Right lobe of liver (tissue), 6 donors: ENCODE measurements around the gene ERCC4. TPM values are rescaled to one million over a fixed set of nuclear protein-coding genes. Genes with fewer than 3 reads are reported as not detected.

Experiments used
- ATAC-seq, 4 donors: fragments of 200-7000 bp; cut with Tn5 transposase; one replicate each; pipeline ENCODE4 v1.9.1; 2020; ENCODE audit warnings: mild to moderate bottlenecking in 4 of 4, moderate library complexity in 4 of 4
- DNase-seq, 3 donors: peaks; one replicate each; pipeline ENCODE4 v3.0.0-alpha.2; 2020
- H3K27ac ChIP-seq, 3 donors: fragments of 200-600 bp; one replicate each; pipeline ENCODE4 v1.8.0; 2022
- H3K27me3 ChIP-seq, 2 donors: fragments of 200-600 bp; one replicate each; pipeline ENCODE4 v1.8.0; 2022
- H3K36me3 ChIP-seq, 4 donors: fragments of 200-600 bp; sonication (generic) in 1 of 4; one replicate each; pipeline versions ENCODE4 v1.5.1 to v1.8.0; 2017 to 2022; ENCODE audit warnings: control low read depth in 1 of 4
- H3K4me1 ChIP-seq, 4 donors: fragments of 200-600 bp; sonication (generic) in 1 of 4; one replicate each; pipeline versions ENCODE4 v1.5.1 to v1.8.0; 2017 to 2022; ENCODE audit warnings: control low read depth in 1 of 4
- H3K4me3 ChIP-seq, 3 donors: fragments of 200-600 bp; one replicate each; pipeline ENCODE4 v1.8.0; 2022
- H3K9me3 ChIP-seq, 4 donors: fragments of 200-600 bp; sonication (generic) in 1 of 4; one replicate each; pipeline versions ENCODE4 v1.5.1 to v1.8.0; 2017 to 2022; ENCODE audit warnings: control low read depth in 1 of 4
- CTCF ChIP-seq, 4 donors: fragments of 200-600 bp in 3 of 4; fragments of 450-650 bp in 1 of 4; IDR thresholded peaks; one replicate each; pipeline versions ENCODE4 v1.5.1 to v1.8.0; 2016 to 2022; ENCODE audit warnings: antibody characterized with exemption in 4 of 4, mild to moderate bottlenecking in 2 of 4
- POLR2A ChIP-seq: fragments of 450-650 bp; IDR thresholded peaks from one replicate; pipeline ENCODE4 v1.6.1; 2017; ENCODE audit warnings: antibody characterized with exemption, mild to moderate bottlenecking
- WGBS: methylation state at CpG from one replicate; pipeline ENCODE4 v1.1.6; 2018; ENCODE audit warnings: low coverage, low lambda C conversion rate; ENCODE audit not compliant: insufficient coverage; ENCODE audit errors: missing lambda C conversion rate; 5-methylcytosine and 5-hydroxymethylcytosine counted together
- intact Hi-C, 2 donors: fragments of 100-400 bp; cut with DNase I; formaldehyde crosslinking; loops; one replicate each; pipeline versions ENCODE4 v1.11.2 to v1.14.1; 2022
- total RNA-seq, 6 experiments: library from RNA; depleted of rRNA in 2 of 6; stranded (reverse); fragments of >200 nt in 2 of 6; fragmentation: NEBNext Ultra II Directional in 3 of 6; extraction: Animal tissue kit (Norgen Biotek cat#: 25700) in 3 of 6; gene quantifications; one replicate each; pipeline versions ENCODE4 v1.1.0 to v1.2.4, GENCODE V29; 2016 to 2023
- donor health status: DM: no; HTN: yes; CAD: no.
- donor health status: DM: no; HTN: no; CAD: no.
- donor health status: DM: no; HTN: no; CAD: no.
- donor health status: DM: no; HTN: yes; CAD: no.
- donor health status: DM: no; HTN: yes; CAD: no.

The ERCC4 gene
- total RNA-seq, 6 experiments from 2014 or later: 3.4 to 7.3 (median 5.7) TPM

- peak overlapping the region in 2 of 3 donors; percentile 53 to 67 for H3K27ac ChIP-seq
- peaks cover 0 to 37% (median 9%) of the 10 kb centered on the region in 4 donors for H3K4me1 ChIP-seq
- ATAC-seq (no peak), DNase-seq (no peak)
- no peak overlapping the region for H3K4me3 ChIP-seq
- no peaks in the 10 kb centered on the region for H3K27me3 ChIP-seq
- TF ChIP-seq CTCF (IDR thresholded peaks at IDR 0.05) (no peak), POLR2A (no peak)
- 13% methylated on average over 1 of the region's 1 CpG for WGBS
- intact Hi-C loops: no loop called here
- no peaks in the 10 kb centered on the region for H3K36me3 ChIP-seq
- H3K9me3 ChIP-seq: no peaks in the 10 kb centered on the region
Observed at GRCh38 chr16:13912891-13913290, 7.1 kb upstream of the ERCC4 start.

- no peaks in the 10 kb centered on the region for H3K36me3 ChIP-seq
- H3K9me3 ChIP-seq: no peaks in the 10 kb centered on the region
- ATAC-seq (peak; percentile 64 to 76 (median 75)), DNase-seq (peak; percentile 23 to 80 (median 57))
- TF ChIP-seq CTCF (IDR thresholded peaks at IDR 0.05) (no peak), POLR2A (peak; percentile 49)
- peaks cover 0 to 37% (median 9%) of the 10 kb centered on the region in 4 donors for H3K4me1 ChIP-seq
- no peak overlapping the region for H3K4me3 ChIP-seq
- WGBS: 56% methylated on average over 6 of the region's 7 CpGs
- intact Hi-C loops: no loop called here
- no peaks in the 10 kb centered on the region for H3K27me3 ChIP-seq
- peak overlapping the region in 2 of 3 donors; percentile 53 to 67 for H3K27ac ChIP-seq
Observed at GRCh38 chr16:13913374-13914292, 6.3 kb upstream of the ERCC4 start.

GRCh38 chr16:13915033-13915635 lies 4.8 kb upstream of the ERCC4 start:
- Histone ChIP-seq H3K36me3 (no peaks in the 10 kb centered on the region), H3K27ac (no peak overlapping the region), H3K9me3 (no peaks in the 10 kb centered on the region), H3K4me1 (peaks cover 0 to 31% (median 6%) of the 10 kb centered on the region in 4 donors), H3K27me3 (no peaks in the 10 kb centered on the region), H3K4me3 (no peak overlapping the region)
- ATAC-seq: no peak
- DNase-seq: no peak
- WGBS: 78% methylated on average over 4 of the region's 10 CpGs
- no peak for TF ChIP-seq CTCF (IDR thresholded peaks at IDR 0.05)
- TF ChIP-seq POLR2A: no peak
- intact Hi-C loops: no loop called here

GRCh38 chr16:13919330-13919682 lies 648 bp upstream of the ERCC4 start:
- H3K9me3 ChIP-seq: no peaks in the 10 kb centered on the region
- H3K27ac ChIP-seq: peak overlapping the region in 2 of 3 donors; percentile 23 to 54
- H3K27me3 ChIP-seq: no peaks in the 10 kb centered on the region
- intact Hi-C loops: no loop called here
- peak overlapping the region; percentile 76 to 98 (median 88) for H3K4me3 ChIP-seq
- WGBS: 0% methylated on average over 3 of the region's 3 CpGs
- peaks cover 0 to 15% (median 7%) of the 10 kb centered on the region in 4 donors for H3K36me3 ChIP-seq
- DNase-seq (no peak), ATAC-seq (peak; percentile 44 to 61 (median 52))
- H3K4me1 ChIP-seq: peaks cover 0 to 15% (median 2%) of the 10 kb centered on the region in 4 donors
- TF ChIP-seq CTCF (IDR thresholded peaks at IDR 0.05) (no peak), POLR2A (no peak)
